ENCODE results near the gene PTPRD.
"Not testable (repeated sequence)": the region's sequence is repeated elsewhere in the genome, so short reads cannot be mapped to it uniquely, and the experiment has no call there.

DNA sequence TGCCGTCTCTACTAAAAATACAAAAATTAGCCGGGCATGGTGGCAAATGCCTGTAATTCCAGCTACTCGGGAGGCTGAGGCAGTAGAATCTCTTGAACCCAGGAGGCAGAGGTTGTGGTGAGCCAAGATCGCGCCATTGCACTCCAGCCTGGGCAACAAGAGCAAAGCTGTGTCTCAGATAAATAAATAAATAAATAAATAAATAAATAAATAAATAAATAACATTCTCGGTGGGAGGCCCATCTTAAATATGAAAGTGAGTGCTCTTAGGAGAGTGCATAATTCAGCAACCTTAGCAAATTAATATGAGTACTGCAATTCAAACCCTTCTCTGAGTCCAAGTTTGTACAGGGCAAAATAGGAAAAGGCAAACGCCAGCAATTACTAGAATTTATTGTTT, 1302.1 kb downstream of the PTPRD start:
- TF ChIP-seq, protein P1, sequence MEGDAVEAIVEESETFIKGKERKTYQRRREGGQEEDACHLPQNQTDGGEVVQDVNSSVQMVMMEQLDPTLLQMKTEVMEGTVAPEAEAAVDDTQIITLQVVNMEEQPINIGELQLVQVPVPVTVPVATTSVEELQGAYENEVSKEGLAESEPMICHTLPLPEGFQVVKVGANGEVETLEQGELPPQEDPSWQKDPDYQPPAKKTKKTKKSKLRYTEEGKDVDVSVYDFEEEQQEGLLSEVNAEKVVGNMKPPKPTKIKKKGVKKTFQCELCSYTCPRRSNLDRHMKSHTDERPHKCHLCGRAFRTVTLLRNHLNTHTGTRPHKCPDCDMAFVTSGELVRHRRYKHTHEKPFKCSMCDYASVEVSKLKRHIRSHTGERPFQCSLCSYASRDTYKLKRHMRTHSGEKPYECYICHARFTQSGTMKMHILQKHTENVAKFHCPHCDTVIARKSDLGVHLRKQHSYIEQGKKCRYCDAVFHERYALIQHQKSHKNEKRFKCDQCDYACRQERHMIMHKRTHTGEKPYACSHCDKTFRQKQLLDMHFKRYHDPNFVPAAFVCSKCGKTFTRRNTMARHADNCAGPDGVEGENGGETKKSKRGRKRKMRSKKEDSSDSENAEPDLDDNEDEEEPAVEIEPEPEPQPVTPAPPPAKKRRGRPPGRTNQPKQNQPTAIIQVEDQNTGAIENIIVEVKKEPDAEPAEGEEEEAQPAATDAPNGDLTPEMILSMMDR (conservative IDR thresholded peaks at IDR 0.05; ENCODE audit: low read length) = not testable (repeated sequence)
- TF ChIP-seq EZH2phosphoT487 (IDR thresholded peaks at IDR 0.05; ENCODE audit: borderline replicate concordance, low read depth, low read length) = not testable (repeated sequence)

Data from OCI-LY7 (cell line).